T-helper 2 cell treated with Interferon-gamma antibody and Interleukin-4, amounts not matched to agents 5 μg/mL and 100 μg/mL, for 36 hours (primary cell): ENCODE measurements around the gene SPAG16.

Experiments used
- DNase-seq: peaks from one replicate; pipeline ENCODE4 v3.0.0; 2021; ENCODE audit warnings: low spot score
- H3K27ac Mint-ChIP-seq: one replicate; pipeline ENCODE4 v1.8.0; 2021; ENCODE audit warnings: mild to moderate bottlenecking, mixed read lengths
- H3K27me3 Mint-ChIP-seq: one replicate; pipeline ENCODE4 v1.8.0; 2021; ENCODE audit warnings: low read depth, mixed read lengths
- H3K36me3 Mint-ChIP-seq: one replicate; pipeline ENCODE4 v1.8.0; 2021; ENCODE audit warnings: low read depth, mixed read lengths
- H3K4me1 Mint-ChIP-seq: one replicate; pipeline ENCODE4 v1.8.0; 2021; ENCODE audit warnings: low read depth, mixed read lengths
- H3K4me3 Mint-ChIP-seq: one replicate; pipeline ENCODE4 v1.8.0; 2022; ENCODE audit warnings: mild to moderate bottlenecking, moderate library complexity, mixed read lengths
- H3K9me3 Mint-ChIP-seq: one replicate; pipeline ENCODE4 v1.8.0; 2021; ENCODE audit warnings: mixed read lengths

SPAG16 gene

DNA sequence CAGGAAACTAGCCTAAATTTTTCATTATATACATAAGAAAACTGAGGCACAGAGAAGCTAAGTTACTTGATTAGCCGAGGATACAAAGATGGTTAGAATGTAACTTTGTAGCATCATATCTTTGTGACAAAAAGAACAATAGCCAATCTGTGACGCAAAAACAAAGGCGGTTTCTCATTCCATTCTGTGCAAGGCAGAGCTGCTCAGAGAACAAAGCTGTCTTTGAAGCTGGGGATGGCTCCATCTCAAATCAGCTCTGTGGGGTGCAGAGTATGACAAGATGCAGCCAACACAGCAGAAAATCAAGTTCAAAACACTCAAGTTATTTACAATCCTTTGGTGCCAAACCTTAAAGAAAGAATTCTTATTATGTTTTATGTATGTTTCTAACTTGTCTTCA, 1044.7 kb downstream of the SPAG16 start:
- H3K9me3 Mint-ChIP-seq, result no peaks in the 10 kb centered on the region

DNA sequence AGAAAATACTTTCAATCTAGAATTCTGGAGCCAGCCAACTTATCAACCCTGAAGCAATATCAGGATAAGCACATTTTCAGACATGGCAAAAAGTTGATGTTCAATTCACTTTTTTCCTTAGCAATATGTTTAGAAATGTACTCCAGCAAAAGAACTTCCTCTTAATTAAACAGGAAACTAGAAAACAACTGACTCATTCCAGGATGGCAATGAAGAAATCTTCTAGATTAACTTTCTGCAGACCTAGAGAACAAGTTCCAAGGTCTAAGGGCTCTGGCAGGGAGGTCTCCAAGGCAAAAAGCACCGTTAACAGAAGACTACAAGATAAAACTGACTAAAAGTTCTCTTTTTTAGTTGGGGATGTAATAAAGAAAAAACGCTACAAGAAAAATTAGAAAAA, 1057.4 kb downstream of the SPAG16 start:
- no peak overlapping the region for H3K4me3 Mint-ChIP-seq
- H3K9me3 Mint-ChIP-seq, result no peaks in the 10 kb centered on the region
- no peaks in the 10 kb centered on the region for H3K27me3 Mint-ChIP-seq
- no peaks in the 10 kb centered on the region for H3K36me3 Mint-ChIP-seq
- H3K27ac Mint-ChIP-seq, result no peak overlapping the region
- DNase-seq, result no peak
- H3K4me1 Mint-ChIP-seq, result no peaks in the 10 kb centered on the region

More for the DNA sequence above, 1044.7 kb downstream of the SPAG16 start:
- no peak overlapping the region for H3K4me3 Mint-ChIP-seq
- H3K4me1 Mint-ChIP-seq, result no peaks in the 10 kb centered on the region
- no peak overlapping the region for H3K27ac Mint-ChIP-seq
- DNase-seq, result no peak
- no peaks in the 10 kb centered on the region for H3K27me3 Mint-ChIP-seq
- no peaks in the 10 kb centered on the region for H3K36me3 Mint-ChIP-seq

DNA sequence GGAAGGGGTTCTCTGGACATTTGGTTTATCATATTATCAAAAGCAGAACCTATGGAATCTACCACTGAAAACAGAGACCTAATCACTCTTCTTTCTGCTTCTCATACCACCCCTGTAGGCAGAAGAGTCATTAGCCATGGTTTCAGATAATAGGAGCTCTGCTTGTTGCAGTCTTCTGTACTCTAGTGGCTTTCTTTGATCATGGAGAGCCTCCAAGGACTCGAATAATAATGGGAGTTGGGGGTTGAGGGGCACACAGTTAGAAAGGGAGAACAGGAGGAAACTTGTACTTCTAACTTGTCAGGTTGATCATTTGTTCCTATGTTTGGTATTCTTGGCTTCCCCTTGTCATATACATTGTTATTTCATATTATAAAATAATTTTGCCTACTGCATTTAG, 1074.2 kb downstream of the SPAG16 start:
- H3K27me3 Mint-ChIP-seq, result no peaks in the 10 kb centered on the region
- no peaks in the 10 kb centered on the region for H3K4me1 Mint-ChIP-seq
- peaks cover 7% of the 10 kb centered on the region for H3K9me3 Mint-ChIP-seq
- H3K36me3 Mint-ChIP-seq, result no peaks in the 10 kb centered on the region
- DNase-seq, result no peak
- no peak overlapping the region for H3K4me3 Mint-ChIP-seq
- no peak overlapping the region for H3K27ac Mint-ChIP-seq

GRCh38 chr2:214361116-214361515, 1076.9 kb downstream of the SPAG16 start:
- no peaks in the 10 kb centered on the region for H3K4me1 Mint-ChIP-seq
- no peaks in the 10 kb centered on the region for H3K27me3 Mint-ChIP-seq
- H3K36me3 Mint-ChIP-seq, result no peaks in the 10 kb centered on the region
- no peak overlapping the region for H3K27ac Mint-ChIP-seq
- H3K4me3 Mint-ChIP-seq, result no peak overlapping the region
- H3K9me3 Mint-ChIP-seq, result peaks cover 7% of the 10 kb centered on the region
- DNase-seq, result no peak

DNA sequence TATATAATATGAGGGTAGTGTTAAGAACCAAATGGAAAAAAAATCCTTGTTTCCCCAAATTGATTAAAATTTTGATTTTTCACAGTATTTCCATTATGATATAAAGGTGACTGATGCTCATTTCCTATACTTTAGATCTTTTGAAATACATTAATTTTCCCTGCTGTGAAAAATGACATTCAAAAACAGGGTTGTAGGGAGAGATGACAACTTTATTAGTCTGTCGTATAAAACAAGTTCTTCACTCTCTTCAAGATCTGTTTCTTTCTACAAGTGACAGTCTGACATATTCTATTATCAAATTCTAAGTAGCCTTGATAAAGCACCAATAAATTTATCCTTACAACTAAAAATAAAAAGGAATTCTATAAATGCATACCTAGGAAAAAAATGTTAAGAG, 1081.3 kb downstream of the SPAG16 start:
- no peak for DNase-seq
- Mint-ChIP-seq H3K36me3 (no peaks in the 10 kb centered on the region), H3K27ac (no peak overlapping the region), H3K4me3 (no peak overlapping the region), H3K27me3 (no peaks in the 10 kb centered on the region), H3K9me3 (no peaks in the 10 kb centered on the region), H3K4me1 (no peaks in the 10 kb centered on the region)

- H3K27me3 Mint-ChIP-seq, result no peaks in the 10 kb centered on the region
- no peak overlapping the region for H3K27ac Mint-ChIP-seq
- H3K4me1 Mint-ChIP-seq, result no peaks in the 10 kb centered on the region
- no peaks in the 10 kb centered on the region for H3K36me3 Mint-ChIP-seq
- no peak for DNase-seq
- no peak overlapping the region for H3K4me3 Mint-ChIP-seq
- H3K9me3 Mint-ChIP-seq, result no peaks in the 10 kb centered on the region
Observed at GRCh38 chr2:214367171-214367570, 1082.9 kb downstream of the SPAG16 start.

GRCh38 chr2:214376618-214377285, 1092.5 kb downstream of the SPAG16 start:
- H3K27ac Mint-ChIP-seq, result no peak overlapping the region
- H3K36me3 Mint-ChIP-seq, result no peaks in the 10 kb centered on the region
- no peaks in the 10 kb centered on the region for H3K9me3 Mint-ChIP-seq
- H3K4me3 Mint-ChIP-seq, result no peak overlapping the region
- H3K4me1 Mint-ChIP-seq, result peaks cover 2% of the 10 kb centered on the region
- H3K27me3 Mint-ChIP-seq, result no peaks in the 10 kb centered on the region
- no peak for DNase-seq

- H3K9me3 Mint-ChIP-seq, result no peaks in the 10 kb centered on the region
- no peaks in the 10 kb centered on the region for H3K27me3 Mint-ChIP-seq
- peaks cover 2% of the 10 kb centered on the region for H3K4me1 Mint-ChIP-seq
- no peak for DNase-seq
- no peaks in the 10 kb centered on the region for H3K36me3 Mint-ChIP-seq
- H3K4me3 Mint-ChIP-seq, result no peak overlapping the region
- H3K27ac Mint-ChIP-seq, result no peak overlapping the region
Observed at GRCh38 chr2:214377286-214377624, 1093.0 kb downstream of the SPAG16 start.

GRCh38 chr2:214378455-214379103, 1094.3 kb downstream of the SPAG16 start:
- DNase-seq, result no peak
- Mint-ChIP-seq H3K27ac (no peak overlapping the region), H3K4me1 (peaks cover 2% of the 10 kb centered on the region), H3K4me3 (no peak overlapping the region), H3K36me3 (no peaks in the 10 kb centered on the region), H3K27me3 (no peaks in the 10 kb centered on the region), H3K9me3 (no peaks in the 10 kb centered on the region)

DNA sequence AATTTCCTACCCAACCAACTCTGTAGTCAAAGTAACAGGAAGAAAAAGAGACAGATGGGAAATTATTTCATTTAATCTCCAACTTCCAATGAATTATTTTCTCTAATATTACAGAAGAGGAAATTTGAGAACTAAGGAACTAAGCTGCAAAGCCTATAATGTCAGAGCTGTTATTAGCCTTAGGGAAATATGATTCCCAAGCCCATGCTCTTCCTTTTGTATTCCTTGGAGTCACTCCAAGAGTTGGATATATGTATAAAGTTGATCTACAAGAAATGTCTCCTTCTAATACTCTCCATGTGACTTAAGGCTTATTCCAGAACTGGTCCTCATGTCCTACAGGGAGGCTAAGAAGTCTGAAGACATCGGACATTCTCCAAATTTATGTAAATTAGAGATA, 1095.0 kb downstream of the SPAG16 start:
- Mint-ChIP-seq H3K27me3 (no peaks in the 10 kb centered on the region), H3K4me3 (no peak overlapping the region), H3K27ac (no peak overlapping the region), H3K36me3 (no peaks in the 10 kb centered on the region), H3K9me3 (no peaks in the 10 kb centered on the region), H3K4me1 (peaks cover 2% of the 10 kb centered on the region)
- DNase-seq, result no peak

- Mint-ChIP-seq H3K36me3 (no peaks in the 10 kb centered on the region), H3K27ac (no peak overlapping the region), H3K9me3 (no peaks in the 10 kb centered on the region), H3K4me3 (no peak overlapping the region), H3K4me1 (peaks cover 2% of the 10 kb centered on the region), H3K27me3 (no peaks in the 10 kb centered on the region)
- no peak for DNase-seq
Observed at GRCh38 chr2:214380681-214381080, 1096.4 kb downstream of the SPAG16 start.

DNA sequence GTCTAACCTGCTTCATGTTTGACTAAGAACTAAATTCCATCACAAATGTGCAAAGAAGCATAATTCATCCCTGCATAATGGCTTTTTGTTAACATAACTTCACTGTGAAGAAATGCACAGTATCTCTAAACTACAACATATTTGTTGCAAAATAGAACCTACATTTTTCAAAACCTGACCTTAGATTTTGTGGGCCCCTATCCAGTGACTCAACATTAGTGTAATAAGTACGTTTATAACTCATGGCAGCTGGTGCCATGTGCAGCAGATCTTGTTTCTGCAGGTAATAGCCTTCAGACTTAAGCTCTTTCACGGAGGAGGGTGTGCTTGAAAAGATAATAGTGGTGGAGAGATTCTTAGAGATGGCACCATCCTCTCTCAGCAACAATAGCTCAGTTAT, 1098.0 kb downstream of the SPAG16 start:
- Mint-ChIP-seq H3K4me3 (no peak overlapping the region), H3K27me3 (no peaks in the 10 kb centered on the region), H3K36me3 (no peaks in the 10 kb centered on the region), H3K9me3 (no peaks in the 10 kb centered on the region), H3K4me1 (no peaks in the 10 kb centered on the region), H3K27ac (no peak overlapping the region)
- no peak for DNase-seq

GRCh38 chr2:214386720-214387119, 1102.5 kb downstream of the SPAG16 start:
- no peak for DNase-seq
- Mint-ChIP-seq H3K27ac (no peak overlapping the region), H3K36me3 (no peaks in the 10 kb centered on the region), H3K4me1 (no peaks in the 10 kb centered on the region), H3K27me3 (no peaks in the 10 kb centered on the region), H3K9me3 (no peaks in the 10 kb centered on the region), H3K4me3 (no peak overlapping the region)

DNA sequence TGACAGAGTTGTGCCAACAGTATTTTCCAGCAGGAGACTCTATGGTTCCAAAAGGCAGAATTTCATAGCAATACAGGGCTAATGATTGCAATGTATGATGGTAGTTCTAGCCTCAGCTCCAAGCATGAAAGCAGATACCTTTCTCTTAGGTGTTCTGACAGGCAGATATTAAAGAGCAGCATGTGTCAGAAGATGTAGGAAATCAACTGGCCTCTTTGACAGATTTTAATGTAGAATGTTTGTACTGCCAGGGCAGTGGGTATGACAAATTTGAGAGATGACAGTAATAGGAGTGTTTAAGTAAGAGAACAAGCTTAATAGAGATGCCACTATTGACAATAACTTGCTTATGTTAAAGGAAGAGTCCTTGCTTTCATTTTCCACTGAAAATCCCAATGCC, 1105.1 kb downstream of the SPAG16 start:
- H3K27me3 Mint-ChIP-seq, result no peaks in the 10 kb centered on the region
- no peaks in the 10 kb centered on the region for H3K36me3 Mint-ChIP-seq
- H3K4me3 Mint-ChIP-seq, result no peak overlapping the region
- no peaks in the 10 kb centered on the region for H3K9me3 Mint-ChIP-seq
- DNase-seq, result no peak
- no peaks in the 10 kb centered on the region for H3K4me1 Mint-ChIP-seq
- H3K27ac Mint-ChIP-seq, result no peak overlapping the region

DNA sequence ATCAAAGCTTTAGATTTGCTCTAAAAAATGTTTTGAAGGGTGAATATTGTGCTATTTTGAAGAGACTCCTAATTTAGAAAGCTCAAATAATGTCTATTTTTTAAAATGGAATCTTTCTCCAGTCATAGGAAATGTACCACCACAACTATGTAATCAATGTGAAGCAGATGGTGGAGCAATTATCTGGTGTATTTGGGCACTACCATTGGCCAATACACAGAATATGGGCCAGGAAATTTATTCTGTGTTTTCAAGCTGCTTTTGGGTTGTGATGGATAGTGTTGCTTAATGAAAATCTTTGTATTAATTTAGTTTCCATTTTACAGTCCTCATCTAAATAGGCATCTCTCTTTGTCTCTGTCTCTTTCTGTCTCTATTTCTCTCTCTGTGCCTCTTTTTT, 1109.5 kb downstream of the SPAG16 start:
- no peaks in the 10 kb centered on the region for H3K4me1 Mint-ChIP-seq
- no peak overlapping the region for H3K4me3 Mint-ChIP-seq
- H3K9me3 Mint-ChIP-seq, result no peaks in the 10 kb centered on the region
- H3K27me3 Mint-ChIP-seq, result no peaks in the 10 kb centered on the region
- H3K27ac Mint-ChIP-seq, result no peak overlapping the region
- no peak for DNase-seq
- no peaks in the 10 kb centered on the region for H3K36me3 Mint-ChIP-seq
